Measurements from ENCODE around the gene SYCP2.

Gene SYCP2

GRCh38 chr20:59823030-59823423 is 110.4 kb downstream of the SYCP2 start:
- in situ Hi-C loops (cut with MboI; ENCODE audit: low sequenced_read_pairs): no loop called here

GRCh38 chr20:59822291-59823029 is 111.0 kb downstream of the SYCP2 start:
- in situ Hi-C loops (cut with MboI; ENCODE audit: low sequenced_read_pairs): no loop called here

DNA sequence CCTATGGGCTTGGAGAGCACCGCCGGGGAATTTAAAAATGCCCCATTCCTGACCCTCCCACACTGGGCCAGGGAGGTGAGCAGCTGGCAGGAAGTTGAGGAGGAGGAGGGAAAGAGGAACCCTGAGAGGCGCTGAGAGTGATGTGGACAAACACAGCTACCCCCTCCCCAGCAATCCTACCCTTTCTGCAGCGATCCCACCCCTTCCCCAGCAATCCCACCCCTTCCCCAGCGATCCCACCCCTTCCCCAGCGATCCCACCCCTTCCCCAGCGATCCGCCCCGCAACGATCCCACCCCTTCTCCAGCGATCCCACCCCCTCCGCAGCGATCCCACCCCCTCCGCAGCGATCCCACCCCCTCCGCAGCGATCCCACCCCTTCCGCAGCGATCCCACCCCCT is 111.6 kb downstream of the SYCP2 start:
- in situ Hi-C loops (cut with MboI; ENCODE audit: low sequenced_read_pairs): no loop called here

DNA sequence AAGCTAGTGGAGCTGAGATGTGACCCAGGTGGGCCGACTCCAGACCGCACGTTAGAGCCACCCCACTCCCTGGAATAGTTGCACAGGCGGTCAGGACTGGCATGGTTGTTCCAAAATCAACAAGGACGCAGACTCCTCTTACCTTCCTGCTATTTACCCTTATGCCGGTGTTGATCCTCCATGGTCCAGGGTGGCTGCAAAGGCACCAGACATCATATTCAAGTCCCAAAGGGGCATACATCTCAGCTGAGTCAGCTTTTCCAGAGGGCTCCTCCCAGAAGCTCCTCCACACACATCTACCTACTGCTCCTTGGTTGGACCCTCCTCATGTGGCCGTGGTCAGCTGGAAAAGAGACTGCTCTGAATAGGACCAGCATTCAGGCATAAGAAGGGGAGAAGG is 112.2 kb downstream of the SYCP2 start:
- in situ Hi-C loops (cut with MboI; ENCODE audit: low sequenced_read_pairs): no loop called here

DNA sequence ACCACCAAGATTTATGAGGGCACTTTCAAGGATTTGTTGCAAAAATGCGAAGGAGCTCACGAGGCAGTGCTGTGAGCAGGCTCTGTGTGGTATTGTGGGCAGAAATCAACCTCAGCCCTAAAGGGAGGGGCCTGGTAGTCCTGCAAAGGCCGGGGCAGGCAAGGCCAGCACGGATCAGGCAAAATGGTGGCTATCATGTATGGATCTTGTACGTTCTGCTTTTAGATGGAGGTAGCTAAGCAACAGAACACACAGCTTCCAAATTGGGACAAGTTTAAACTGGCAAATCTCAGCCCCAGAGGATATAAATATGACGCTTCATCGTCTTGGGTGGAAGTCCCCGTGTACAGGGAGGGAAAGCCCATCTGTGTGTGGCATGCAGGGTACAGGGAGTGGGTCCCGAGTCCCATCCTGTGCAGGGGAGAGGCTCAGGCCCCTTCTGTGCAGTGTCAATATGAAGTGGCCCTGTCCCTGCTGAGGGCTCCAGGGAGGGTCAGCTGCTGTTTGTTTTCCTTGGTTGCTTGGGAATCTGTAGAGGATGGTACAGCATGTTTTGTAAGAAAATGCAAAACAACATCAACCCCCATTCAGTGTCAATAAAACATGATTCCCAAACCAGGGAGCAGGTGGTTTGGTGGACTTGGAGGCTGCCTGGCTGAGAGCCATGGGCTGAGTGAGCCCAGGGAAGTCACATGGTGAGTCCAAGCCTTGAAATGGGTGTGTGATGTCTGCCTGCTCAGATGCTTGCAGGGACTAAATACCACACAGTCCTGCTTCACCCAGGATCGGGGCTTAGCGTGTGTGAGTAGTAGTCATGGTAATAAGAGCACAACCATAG is 113.0 kb downstream of the SYCP2 start:
- in situ Hi-C loops (cut with MboI; ENCODE audit: low sequenced_read_pairs): no loop called here

- in situ Hi-C loops (cut with MboI; ENCODE audit: low sequenced_read_pairs): no loop called here
These were observed 113.8 kb downstream of the SYCP2 start for GRCh38 chr20:59819496-59820203.

- in situ Hi-C loops (cut with MboI; ENCODE audit: low sequenced_read_pairs): no loop called here
These were observed 114.5 kb downstream of the SYCP2 start for GRCh38 chr20:59818911-59819310.

DNA sequence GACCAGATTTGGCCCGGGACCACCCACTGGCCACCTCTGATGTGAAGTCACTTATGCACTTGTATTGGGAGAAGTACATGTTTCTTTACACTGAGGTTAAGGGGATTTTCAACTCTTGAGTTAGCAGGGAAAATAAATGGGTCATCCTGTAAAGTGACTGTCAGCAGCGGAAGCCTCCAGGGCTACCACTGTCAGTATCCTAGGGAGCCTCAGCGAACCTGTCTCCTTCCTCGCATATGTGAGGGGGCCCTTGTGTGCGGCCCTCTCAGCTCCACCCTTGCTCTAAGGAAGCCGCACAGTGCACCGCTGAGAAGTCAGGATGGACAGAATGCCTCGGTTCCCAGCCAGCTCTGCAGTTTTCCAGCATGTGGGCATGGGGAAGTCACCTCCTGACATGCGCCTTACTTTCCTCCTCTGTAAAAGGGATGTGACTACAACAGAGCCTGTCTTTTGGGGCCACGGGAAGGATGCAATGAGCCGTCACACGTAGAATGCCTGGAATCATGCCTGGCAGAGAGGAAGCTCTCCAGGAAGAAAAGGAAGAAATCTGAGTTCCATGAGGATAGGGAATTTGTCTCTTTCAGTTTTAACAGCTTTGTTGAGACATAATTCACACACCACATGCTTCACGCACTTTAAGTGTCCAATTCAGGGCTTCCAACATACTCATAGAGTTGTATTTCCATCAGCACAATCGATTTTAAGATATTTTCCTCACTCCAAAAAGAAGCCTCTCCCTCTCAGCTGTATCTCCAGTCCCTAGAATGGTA is 115.4 kb downstream of the SYCP2 start:
- in situ Hi-C loops (cut with MboI; ENCODE audit: low sequenced_read_pairs): no loop called here

- in situ Hi-C loops (cut with MboI; ENCODE audit: low sequenced_read_pairs): no loop called here
These were observed 116.0 kb downstream of the SYCP2 start for GRCh38 chr20:59817406-59817805.

GRCh38 chr20:59816146-59816738 is 117.2 kb downstream of the SYCP2 start:
- in situ Hi-C loops (cut with MboI; ENCODE audit: low sequenced_read_pairs): no loop called here

DNA sequence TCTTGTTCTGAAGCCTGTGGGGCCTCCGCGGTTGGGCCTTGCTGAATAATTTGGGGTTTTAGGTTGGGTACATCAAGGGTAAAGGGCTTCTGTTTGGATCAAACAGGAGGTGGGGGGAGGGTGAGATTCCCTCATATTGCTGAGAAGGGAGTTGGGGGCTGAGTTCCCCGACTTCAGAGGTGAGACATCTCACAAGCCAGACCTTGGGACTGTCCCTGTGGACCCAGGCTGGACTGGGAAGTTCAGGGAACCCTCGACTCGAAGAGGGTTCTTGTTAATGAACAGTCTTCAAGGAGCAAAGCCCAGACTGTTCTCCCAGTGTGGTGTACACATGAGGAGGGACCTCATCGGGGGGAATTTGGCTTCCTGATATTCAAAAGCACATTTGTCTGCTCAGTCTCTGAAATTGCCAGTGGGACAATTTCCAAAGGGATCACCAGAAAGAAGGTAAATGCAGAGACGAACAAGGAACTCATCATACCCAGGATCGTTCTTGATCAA is 118.5 kb downstream of the SYCP2 start:
- in situ Hi-C loops (cut with MboI; ENCODE audit: low sequenced_read_pairs): no loop called here

DNA sequence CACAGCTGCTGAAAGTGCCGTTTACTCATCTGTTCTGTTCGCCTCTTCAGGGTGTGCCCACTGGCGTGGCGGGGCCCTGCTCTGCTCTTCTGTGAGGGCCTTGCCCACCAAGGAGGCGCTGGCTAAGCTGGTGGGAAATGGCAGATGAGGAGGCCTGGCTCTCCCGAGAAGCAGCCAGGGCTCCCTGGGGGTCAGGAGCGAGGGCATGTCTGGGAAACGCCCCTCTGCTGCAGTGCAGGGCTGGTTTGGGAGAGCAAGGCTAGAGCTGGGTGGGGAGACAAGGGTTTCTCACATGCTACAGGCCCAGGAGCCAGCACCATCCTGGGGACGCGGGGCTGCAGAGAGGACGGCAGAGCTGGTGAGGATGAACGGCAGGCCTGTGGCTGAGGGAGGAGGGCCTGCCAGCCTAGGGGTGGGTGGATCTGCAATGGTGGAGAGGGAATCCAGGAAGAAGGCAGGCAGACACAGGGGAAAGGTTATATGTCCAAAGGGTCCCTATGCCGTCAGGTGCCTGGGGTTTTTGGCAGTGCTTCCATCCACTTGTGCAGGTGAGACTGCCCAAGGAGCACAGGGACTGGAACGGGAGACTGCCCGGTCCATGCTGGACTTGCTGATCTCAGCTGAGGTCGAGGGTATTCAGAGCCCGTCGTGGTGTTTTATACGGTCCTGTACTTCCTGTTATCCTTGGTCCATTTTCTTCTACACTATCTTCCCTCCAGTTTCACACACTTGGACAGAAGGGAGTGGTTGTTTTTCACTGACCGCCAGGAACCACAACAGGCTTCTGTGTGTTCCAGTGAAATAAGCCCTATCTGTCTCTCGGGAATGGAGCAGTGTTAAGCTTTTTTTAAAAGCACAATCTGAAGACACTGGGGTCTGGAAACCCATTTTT is 119.2 kb downstream of the SYCP2 start:
- in situ Hi-C loops (cut with MboI; ENCODE audit: low sequenced_read_pairs): no loop called here

All from HL-60/S4 (cell line).